ENCODE results near the gene NAPG.
"Not testable (repeated sequence)": the region's sequence is repeated elsewhere in the genome, so short reads cannot be mapped to it uniquely, and the experiment has no call there.

NAPG gene

GRCh38 chr18:10577842-10578572 is 52.2 kb downstream of the NAPG start:
- not testable (repeated sequence) for DNase-seq (ENCODE audit: low spot score in 2 of 2); H3K9me3 Mint-ChIP-seq; H3K27ac Mint-ChIP-seq; H3K4me3 Mint-ChIP-seq; H3K36me3 Mint-ChIP-seq; ATAC-seq; H3K4me1 Mint-ChIP-seq

- not testable (repeated sequence) for H3K36me3 Mint-ChIP-seq; H3K27ac Mint-ChIP-seq; H3K4me1 Mint-ChIP-seq; H3K4me3 Mint-ChIP-seq; ATAC-seq; DNase-seq (ENCODE audit: low spot score in 2 of 2); H3K9me3 Mint-ChIP-seq
Measured at GRCh38 chr18:10578573-10578899, 52.7 kb downstream of the NAPG start.

- no peaks in the 10 kb centered on the region for H3K36me3 Mint-ChIP-seq
- H3K4me1 Mint-ChIP-seq = no peaks in the 10 kb centered on the region
- H3K9me3 Mint-ChIP-seq = no peaks in the 10 kb centered on the region
- DNase-seq (ENCODE audit: low spot score in 2 of 2) (no peak), ATAC-seq (no peak)
- H3K4me3 Mint-ChIP-seq = no peak overlapping the region
- peak overlapping the region; percentile 24 for H3K27ac Mint-ChIP-seq
Measured at GRCh38 chr18:10579079-10579867, 53.4 kb downstream of the NAPG start.

GRCh38 chr18:10580215-10580614 is 54.4 kb downstream of the NAPG start:
- no peaks in the 10 kb centered on the region for H3K9me3 Mint-ChIP-seq
- ATAC-seq (no peak), DNase-seq (ENCODE audit: low spot score in 2 of 2) (no peak)

GRCh38 chr18:10585260-10585659 is 59.4 kb downstream of the NAPG start:
- DNase-seq (ENCODE audit: low spot score in 2 of 2) = no peak
- no peaks in the 10 kb centered on the region for H3K36me3 Mint-ChIP-seq
- no peak overlapping the region for H3K27ac Mint-ChIP-seq
- H3K9me3 Mint-ChIP-seq = no peaks in the 10 kb centered on the region
- H3K4me1 Mint-ChIP-seq = no peaks in the 10 kb centered on the region
- ATAC-seq = no peak
- H3K4me3 Mint-ChIP-seq = no peak overlapping the region

More at GRCh38 chr18:10580215-10580614, 54.4 kb downstream of the NAPG start:
- no peaks in the 10 kb centered on the region for H3K36me3 Mint-ChIP-seq
- H3K27ac Mint-ChIP-seq = peak overlapping the region; percentile 24
- no peak overlapping the region for H3K4me3 Mint-ChIP-seq
- H3K4me1 Mint-ChIP-seq = no peaks in the 10 kb centered on the region

- peaks cover 3% of the 10 kb centered on the region for H3K9me3 Mint-ChIP-seq
- H3K4me1 Mint-ChIP-seq = no peaks in the 10 kb centered on the region
Measured at GRCh38 chr18:10588975-10589374, 63.1 kb downstream of the NAPG start.

GRCh38 chr18:10590412-10590811 is 64.6 kb downstream of the NAPG start:
- Mint-ChIP-seq H3K4me1 (no peaks in the 10 kb centered on the region), H3K27ac (no peak overlapping the region), H3K9me3 (peaks cover 3% of the 10 kb centered on the region), H3K36me3 (no peaks in the 10 kb centered on the region), H3K4me3 (no peak overlapping the region)
- DNase-seq (ENCODE audit: low spot score in 2 of 2) = no peak
- ATAC-seq = no peak

More at GRCh38 chr18:10588975-10589374, 63.1 kb downstream of the NAPG start:
- no peak for ATAC-seq
- no peak overlapping the region for H3K27ac Mint-ChIP-seq
- DNase-seq (ENCODE audit: low spot score in 2 of 2) = no peak
- no peak overlapping the region for H3K4me3 Mint-ChIP-seq
- no peaks in the 10 kb centered on the region for H3K36me3 Mint-ChIP-seq

GRCh38 chr18:10591896-10592295 is 66.1 kb downstream of the NAPG start:
- H3K4me3 Mint-ChIP-seq = no peak overlapping the region
- H3K36me3 Mint-ChIP-seq = no peaks in the 10 kb centered on the region
- peaks cover 3% of the 10 kb centered on the region for H3K9me3 Mint-ChIP-seq
- ATAC-seq (no peak), DNase-seq (ENCODE audit: low spot score in 2 of 2) (no peak)
- no peaks in the 10 kb centered on the region for H3K4me1 Mint-ChIP-seq
- H3K27ac Mint-ChIP-seq = no peak overlapping the region

GRCh38 chr18:10593366-10594022 is 67.7 kb downstream of the NAPG start:
- ATAC-seq; H3K4me1 Mint-ChIP-seq; H3K4me3 Mint-ChIP-seq; H3K27ac Mint-ChIP-seq; H3K9me3 Mint-ChIP-seq; DNase-seq (ENCODE audit: low spot score in 2 of 2); H3K36me3 Mint-ChIP-seq: not testable (repeated sequence)

GRCh38 chr18:10595917-10596316 is 70.1 kb downstream of the NAPG start:
- not testable (repeated sequence) for H3K9me3 Mint-ChIP-seq; H3K27ac Mint-ChIP-seq; DNase-seq (ENCODE audit: low spot score in 2 of 2); H3K4me3 Mint-ChIP-seq; ATAC-seq; H3K4me1 Mint-ChIP-seq; H3K36me3 Mint-ChIP-seq

GRCh38 chr18:10597695-10598094 is 71.9 kb downstream of the NAPG start:
- H3K9me3 Mint-ChIP-seq; ATAC-seq; DNase-seq (ENCODE audit: low spot score in 2 of 2); H3K4me3 Mint-ChIP-seq; H3K4me1 Mint-ChIP-seq; H3K27ac Mint-ChIP-seq; H3K36me3 Mint-ChIP-seq: not testable (repeated sequence)

GRCh38 chr18:10600701-10601100 is 74.9 kb downstream of the NAPG start:
- not testable (repeated sequence) for H3K4me3 Mint-ChIP-seq; DNase-seq (ENCODE audit: low spot score in 2 of 2); H3K36me3 Mint-ChIP-seq; ATAC-seq; H3K9me3 Mint-ChIP-seq; H3K4me1 Mint-ChIP-seq; H3K27ac Mint-ChIP-seq

Data from stimulated activated effector memory CD8-positive, alpha-beta T cell treated with anti-CD3 and anti-CD28 coated beads, Interleukin-12 subunit alpha, Interleukin-12 subunit beta, amount 100 ng/mL, for 72 hours (primary cell).